Right hindlimb (tissue), 1 donor: ENCODE data around the gene ICA1.
"Not testable (repeated sequence)": the region's sequence is repeated elsewhere in the genome, so short reads cannot be mapped to it uniquely, and the experiment has no call there.

Experiments
- DNase-seq: peaks from one replicate; pipeline ENCODE4 v3.0.0-alpha.2; 2018

Gene ICA1

DNA sequence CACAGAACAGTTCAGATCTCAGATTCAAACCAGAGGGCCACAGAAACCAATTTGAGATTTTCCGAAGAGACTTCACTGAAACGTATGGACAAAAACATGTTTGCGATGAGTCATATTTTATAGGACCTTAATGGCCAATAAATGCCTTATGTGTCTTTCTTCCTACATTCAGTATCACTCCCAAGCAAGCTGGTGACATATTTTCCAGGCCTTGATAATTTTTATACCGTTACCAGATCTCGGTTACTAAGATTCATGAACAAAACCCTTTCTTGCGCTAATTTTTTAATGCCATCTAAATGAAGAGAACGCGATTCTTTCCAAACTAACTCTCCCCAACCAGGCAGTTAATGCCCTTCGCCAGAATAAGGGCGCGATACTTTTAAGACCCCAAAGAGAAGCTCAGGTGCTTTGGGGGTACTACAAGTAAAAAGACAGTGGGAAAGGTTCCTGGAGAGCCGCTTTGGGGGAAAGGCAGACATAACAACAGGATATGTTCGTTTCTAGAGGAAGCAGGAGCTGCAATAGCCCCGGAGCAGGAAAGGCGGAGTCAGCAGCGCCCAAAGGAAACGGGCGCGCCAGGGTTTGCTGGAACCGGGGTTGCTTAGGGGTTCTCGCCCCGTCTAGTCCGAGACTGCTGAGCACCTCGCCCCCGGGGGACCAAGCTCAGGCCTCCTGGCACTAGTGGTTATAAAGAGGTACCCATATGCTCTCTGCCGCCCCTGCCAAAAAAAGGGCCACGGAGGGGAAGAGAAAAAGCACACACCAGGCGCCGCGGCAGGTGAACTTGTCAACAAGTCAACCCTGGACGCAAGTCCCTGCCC is 884 bp downstream of the ICA1 start:
- peak; percentile 48 for DNase-seq

DNA sequence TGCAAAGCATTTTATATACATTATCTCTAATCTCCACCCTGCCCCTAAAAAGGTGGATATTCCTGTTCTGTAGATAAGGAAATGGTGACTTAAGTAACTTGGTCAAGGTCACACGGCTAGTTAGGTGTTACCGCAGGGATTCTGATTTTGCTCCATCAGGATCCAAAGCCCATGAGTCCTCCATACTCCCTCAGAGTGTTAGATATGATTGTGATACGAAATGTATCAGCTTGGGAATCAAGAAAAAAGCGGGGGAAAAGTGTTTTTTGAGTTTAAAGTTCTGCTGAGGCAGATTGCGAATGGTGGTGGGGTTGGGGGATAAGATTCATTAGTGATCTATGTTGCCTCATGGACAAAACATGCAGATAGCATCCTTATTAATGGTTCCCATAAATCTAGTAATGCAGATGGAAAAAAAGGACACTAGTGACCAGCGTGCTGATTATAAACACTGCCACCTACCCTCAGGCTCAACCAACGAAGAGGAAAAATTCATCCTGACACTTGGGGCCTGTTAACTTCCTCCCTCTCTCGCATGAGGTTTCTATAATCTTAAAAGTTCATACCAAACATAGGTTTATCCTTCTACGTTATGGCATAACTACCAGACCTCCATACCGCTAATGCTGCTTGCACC is 2.3 kb downstream of the ICA1 start:
- DNase-seq = no peak

DNA sequence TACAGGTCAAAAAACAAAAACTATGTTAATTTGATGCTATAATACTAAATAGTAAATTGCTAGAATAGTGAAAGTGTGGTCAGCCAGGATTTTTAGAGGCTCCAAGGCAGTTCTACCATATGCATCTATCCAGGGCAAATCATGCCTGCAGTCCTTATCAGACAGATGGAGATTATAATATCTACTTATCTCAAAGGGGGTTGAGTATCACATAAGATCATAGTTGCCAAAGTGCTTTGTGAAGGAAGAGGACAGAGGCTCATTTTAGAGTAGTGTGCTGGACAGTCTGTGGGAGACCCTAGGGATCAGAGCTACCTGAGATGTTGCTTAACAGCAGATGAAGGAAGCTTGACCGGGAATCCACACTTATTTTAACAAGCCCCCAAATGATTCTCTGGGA is 3.2 kb downstream of the ICA1 start:
- no peak for DNase-seq

DNA sequence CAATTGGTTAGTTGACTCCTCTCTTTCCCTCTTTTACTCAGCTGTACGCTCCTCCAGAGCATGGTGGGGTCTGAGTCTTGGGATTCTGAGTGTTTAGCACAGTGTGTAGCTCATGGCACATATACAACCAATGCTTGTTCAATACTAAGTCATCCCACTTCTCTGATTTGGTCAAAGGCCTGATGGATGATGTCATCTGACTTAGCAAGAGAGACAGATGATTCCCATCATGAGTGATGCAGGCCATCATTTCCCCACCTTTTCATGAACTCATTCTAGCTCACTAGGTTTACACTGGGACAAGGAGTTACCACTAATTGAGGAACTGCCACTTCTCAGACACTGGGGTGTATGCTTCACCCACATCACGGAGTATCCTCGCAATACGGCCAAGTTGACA is 3.8 kb downstream of the ICA1 start:
- no peak for DNase-seq

DNA sequence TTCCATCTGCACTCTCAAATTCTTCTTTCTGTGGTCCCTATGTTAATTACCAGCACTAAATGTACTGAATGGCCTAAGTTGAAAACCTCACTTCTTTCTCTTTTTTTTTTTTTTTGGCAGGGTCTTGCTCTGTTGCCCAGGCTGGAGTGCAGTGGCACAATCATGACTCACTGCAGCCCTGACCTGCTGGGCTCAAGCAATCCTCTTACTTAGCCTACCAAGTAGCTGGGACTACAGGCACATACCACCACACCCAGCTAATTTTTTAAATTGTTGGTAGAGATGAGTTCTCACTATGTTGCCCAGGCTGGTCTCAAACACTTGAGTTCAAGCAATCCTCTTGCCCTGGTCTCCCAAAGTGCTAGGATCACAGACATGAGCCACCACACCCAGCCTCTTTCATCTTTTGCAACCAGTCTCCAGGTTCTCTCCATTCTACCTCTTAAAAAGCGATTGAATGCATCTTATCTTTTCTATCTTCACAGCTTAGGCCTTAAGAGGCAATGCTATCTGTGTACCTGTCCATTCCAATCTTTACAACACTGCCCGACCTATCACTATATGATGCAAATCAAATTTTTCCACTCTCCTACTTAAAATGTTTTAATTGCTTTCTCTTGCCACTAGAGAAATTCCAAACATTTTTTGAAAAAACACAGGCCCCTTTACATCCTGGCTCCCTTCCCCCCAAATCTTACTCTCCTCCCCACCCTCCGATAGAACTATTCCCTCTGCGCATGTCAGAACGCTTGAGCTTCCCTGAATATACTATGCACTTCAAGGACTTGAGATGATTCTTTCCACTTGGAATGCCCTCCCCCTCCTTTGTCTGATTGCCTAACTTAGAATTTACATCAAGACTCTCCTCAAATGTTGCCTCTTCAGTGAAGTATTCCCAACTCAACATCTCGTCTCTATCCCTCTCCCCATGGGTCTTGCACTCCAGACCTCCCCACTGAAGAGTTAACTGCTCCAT is 6.0 kb downstream of the ICA1 start:
- DNase-seq = no peak

DNA sequence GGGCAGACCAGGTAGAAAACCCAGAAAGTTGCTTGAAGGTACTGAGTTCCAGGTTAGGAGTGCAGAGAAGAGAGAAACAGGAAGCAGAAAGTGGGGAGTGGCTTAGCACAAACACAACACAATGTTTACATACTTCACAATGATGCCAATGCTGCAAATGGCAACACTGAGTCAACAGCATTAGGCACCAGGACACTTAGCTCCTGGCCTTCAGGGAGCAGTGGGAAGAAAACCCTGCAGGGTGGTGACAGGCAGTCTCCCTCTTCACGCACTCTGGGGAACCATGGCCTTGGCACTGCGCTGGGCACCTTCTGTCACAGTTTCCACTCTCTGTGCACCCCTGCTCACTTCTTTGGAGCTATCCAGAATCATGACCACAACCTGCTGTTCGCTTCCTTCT is 7.3 kb downstream of the ICA1 start:
- DNase-seq = no peak

DNA sequence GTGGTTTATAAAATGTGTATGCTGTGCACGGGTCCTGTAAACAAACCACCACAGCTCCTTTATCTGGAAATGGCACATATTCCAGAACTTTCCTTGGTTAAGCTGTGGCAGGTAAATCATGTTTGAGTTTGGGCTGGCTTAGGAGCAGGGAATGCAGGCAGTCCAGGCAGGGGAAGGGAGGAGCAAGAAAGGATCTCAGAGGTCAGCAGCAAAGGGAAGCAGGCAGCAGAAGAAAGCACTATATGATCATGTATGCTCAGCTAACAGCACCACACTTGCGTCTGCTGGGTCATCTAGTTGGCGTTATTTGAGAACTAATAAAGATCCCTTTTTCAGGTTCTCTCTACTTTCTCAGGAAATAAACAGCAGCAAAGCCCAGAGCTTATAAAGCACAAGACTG is 7.8 kb downstream of the ICA1 start:
- no peak for DNase-seq

DNA sequence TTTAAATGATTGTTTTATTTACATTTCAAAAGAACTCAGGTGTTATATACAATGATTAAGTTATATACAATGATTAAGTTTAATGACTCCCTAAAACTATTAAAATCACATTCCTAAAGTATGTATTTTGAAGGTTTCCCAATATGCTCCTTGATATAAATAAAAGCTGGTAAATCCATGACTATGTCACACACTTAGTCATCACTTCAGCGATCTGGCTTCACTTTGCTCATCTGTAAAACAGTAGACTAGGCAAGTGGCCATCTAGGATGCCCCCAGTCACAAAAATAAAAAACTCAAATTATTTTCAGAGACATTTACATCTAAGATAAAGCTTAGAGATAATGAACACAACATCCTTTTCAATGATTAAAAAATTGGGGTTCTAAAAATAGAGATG is 10.8 kb downstream of the ICA1 start:
- no peak for DNase-seq

DNA sequence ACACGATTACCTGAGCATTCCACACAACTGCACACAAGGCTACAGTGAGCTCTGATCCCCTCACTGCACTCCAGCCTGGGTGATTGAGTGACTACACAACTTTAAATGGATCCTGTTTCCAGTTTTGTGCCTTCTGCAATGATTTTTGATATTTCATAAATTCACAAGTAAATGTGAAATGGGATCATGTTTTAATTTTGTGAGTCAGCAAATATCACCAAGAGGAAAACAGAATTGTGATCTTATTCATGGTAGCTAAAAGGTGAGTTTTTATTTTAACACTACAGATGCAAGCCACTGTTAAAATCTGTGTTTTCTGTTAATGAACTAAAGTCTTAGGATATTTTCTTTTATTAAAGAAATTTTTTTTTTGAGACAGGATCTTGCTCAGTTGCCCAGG is 11.4 kb downstream of the ICA1 start:
- DNase-seq = no peak

DNA sequence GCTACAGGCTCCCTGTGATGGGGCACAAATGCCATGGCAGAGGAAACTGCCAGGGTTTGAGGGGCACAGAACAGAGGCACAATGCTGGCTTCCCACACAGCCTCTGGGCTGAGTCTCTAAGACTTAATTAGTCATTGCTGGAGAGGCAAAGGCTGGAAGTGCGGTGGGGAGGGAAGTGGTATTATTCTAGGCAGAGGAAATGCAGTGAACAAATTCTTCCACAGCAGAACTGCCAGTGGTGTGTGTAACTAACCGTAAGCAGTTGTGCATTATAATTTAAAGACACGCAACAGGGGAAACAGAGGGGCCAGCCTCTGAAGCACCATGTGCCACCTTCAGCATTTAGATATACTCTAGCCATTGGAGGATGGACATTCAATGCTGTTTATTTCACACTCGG is 12.8 kb downstream of the ICA1 start:
- DNase-seq = no peak

DNA sequence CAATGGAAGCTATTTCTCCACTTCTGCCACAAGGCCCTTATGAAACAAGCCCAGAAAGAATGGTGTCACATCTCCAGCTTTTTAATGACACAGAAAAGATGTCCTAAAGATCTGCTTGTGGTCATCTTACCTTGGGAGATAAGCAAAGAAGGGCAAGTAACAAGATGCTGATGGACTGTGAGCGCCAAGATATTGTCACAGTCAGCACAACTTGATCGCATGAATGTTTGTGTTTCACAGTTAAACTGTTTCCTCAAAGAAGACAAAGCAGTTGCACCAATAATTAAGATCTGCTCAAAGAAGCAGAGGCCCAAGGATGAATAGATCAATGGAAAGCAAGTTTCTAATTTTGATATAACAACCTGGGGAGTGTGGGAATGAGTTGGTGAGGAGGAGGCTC is 15.9 kb downstream of the ICA1 start:
- DNase-seq = no peak

DNA sequence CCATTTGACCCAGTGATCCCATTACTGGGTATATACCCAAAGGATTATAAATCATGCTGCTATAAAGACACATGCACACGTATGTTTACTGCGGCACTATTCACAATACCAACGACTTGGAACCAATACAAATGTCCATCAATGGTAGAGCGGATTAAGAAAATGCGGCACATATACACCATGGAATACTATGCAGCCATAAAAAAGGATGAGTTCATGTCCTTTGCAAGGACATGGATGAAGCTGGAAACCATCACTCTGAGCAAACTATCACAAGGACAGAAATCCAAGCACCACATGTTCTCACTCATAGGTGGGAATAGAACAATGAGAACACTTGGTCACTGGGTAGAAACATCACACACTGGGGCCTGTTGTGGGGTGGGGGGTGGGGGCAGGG is 16.9 kb downstream of the ICA1 start:
- DNase-seq = not testable (repeated sequence)

DNA sequence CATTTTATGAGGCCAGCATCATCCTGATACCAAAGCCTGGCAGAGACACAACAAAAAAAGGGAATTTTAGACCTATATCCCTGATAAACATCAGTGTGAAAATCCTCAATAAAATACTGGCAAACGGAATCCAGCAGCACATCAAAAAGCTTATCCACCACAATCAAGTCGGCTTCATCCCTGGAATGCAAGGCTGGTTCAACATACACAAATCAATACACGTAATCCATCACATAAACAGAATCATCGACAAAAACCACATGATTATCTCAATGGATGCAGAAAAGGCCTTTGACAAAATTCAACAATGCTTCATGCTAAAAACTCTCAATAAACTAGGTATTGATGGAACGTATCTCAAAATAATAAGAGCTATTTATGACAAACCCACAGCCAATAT is 18.9 kb downstream of the ICA1 start:
- not testable (repeated sequence) for DNase-seq

DNA sequence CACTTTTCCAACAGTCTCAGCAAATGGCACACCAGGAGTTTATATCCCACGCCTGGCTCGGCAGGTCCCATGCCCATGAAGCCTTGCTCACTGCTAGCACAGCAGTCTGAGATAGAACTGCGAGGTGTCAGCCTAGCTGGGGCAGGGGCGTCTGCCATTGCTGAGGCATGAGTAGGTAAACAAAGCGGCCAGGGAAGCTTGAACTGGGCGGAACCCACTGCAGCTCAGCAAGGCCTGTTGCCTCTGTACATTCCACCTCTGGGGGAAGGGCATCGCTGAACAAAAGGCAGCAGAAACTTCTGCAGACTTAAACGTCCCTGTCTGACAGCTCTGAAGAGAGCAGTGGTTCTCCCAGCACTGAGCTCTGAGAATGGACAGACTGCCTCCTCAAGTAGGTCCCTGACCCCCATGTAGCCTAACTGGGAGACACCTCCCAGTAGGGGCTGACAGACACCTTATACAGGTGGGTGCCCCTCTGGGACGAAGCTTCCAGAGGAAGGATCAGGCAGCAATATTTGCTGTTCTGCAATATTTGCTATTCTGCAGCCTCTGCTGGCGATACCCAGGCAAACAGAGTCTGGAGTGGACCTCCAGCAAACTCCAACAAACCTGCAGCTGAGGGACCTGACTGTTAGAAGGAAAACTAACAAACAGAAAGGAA is 22.1 kb downstream of the ICA1 start:
- not testable (repeated sequence) for DNase-seq

DNA sequence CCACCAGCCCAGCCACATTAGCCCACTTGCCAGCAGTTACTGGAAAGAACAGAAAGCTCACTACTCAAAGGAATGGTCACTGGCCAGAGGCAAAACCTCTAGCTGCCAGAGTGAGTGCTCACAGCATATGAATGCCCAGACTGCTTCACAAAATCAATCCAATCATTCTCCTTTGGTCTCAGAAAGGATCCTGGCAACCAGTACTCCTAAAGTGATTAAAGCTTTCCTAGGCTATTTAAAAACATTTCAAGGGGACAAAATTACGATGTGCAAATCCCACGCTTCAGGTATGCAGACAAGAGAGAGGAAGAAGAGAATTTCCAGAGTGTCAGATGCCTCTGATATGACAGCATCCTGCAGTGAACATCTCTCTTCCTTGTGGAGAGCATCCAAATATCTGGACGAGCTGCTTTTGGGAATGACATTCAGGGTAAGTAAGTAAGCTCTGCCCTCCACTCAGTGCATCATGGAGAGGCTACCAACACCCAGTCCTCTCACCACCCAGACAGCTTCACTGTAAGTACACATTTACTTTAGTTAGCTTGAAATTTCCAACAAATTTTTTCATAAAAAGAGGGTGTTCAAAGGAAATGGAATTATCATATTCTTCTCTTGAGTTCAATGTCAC is 25.1 kb downstream of the ICA1 start:
- DNase-seq = no peak

DNA sequence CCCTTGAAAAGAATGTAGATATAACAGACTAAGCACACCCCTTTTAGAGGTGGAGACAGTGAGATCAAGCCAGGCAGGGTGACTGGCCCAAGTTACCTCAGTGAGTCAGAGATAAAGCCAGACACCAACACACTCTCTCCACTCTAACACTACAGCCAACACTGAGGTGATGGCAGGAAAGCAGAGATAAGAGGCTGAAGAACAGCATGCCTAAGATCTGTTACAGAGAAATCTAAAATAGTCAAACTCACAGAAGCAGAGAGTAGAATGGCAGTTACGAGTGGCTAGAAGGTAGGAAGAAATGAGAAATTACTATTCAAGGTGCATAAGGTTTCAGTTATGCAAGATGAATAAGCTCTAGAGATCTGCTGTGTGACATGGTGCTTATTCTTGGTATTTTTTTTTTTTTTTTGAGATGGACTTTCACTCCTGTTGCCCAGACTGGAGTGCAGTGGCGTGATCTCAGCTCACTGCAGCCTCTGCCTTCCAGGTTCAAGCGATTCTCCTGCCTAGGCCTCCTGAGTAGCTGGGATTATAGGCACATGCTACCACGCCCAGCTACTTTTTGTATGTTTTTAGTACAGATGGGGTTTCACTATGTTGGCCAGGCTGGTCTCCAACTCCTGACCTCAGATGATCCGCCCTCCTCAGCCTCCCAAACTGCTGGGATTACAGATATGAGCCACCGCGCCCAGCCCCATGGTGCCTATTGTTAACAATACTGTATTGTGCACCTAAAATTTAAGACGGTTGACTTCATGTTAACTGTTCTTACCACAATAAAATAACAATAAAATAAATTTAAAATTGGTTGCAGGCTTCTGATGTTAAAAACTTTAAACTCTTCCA is 28.7 kb downstream of the ICA1 start:
- DNase-seq = no peak

DNA sequence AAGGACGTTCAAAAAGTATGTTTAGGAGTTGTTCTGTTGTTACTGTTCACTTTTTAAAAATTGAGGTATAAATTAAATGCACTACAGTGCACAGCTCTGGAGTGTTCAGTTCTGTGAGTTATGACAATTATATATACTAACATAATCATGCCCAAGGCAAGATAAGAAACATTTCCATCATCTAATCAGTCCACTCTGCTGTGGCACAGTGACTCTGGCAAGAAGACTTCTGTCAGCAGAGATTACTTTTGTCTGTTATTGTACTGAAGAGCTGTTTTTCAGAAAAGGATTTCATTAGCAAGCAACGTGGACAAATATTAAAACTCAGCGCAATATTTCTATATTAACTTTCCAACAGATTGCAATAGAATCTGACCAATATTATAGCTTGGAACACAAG is 32.0 kb downstream of the ICA1 start:
- no peak for DNase-seq

DNA sequence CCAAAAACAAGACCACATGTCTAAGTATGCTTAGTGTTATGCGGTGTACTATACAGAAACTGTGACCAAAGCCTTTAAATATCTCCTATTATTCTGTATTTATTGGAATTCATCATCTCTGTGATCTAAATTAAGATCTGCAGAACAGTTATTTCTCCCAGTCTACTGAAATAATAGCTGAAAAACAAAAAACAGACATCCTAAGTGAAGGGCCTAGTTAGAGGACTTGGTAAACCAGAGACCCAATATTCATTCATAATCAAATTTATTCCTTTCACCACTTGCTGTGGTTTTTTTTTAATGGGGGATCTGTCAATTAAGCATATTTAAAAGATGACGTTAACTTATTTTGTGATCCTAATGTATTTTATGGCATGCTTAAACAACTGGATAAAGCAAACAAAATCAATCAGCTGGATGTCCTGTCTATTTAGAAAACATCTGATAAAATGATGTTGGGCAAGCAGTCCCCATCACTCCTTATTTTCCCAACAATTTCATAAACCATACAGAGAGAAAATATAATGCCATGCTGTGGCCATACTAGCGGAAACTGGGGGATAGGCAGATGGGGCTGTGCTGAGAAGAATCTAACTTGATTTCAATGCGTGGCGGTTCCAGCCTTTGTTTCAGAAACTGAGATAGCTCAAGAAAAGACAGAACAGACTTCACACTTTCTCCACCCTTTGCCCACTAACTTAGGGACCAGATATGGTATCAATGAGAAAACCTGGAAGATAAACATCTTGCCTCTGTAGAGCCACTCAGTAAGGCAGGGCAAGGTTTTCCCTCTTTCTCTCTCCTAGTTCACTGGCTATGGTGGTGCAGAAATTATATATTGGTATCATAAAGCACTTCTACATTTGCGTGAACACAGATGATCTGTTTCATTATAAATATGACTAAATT is 32.9 kb downstream of the ICA1 start:
- no peak for DNase-seq

DNA sequence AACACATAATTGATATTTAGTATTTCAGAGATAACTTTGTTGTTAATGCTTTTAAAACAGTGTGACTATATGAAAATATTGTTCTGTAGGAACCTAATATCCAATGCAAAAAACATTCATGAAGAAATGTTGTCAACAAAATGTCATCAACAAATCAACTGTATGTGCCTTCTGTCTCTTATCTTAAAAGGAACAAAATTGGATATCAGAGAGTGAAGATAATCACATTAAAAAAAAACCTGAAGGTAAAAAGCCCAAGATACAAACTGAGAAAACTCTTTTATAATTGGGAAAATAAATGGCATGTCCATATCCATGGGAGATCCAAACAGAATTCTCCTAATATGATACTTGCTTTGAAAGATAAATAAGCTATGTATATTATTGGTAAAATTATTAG is 33.9 kb downstream of the ICA1 start:
- no peak for DNase-seq

DNA sequence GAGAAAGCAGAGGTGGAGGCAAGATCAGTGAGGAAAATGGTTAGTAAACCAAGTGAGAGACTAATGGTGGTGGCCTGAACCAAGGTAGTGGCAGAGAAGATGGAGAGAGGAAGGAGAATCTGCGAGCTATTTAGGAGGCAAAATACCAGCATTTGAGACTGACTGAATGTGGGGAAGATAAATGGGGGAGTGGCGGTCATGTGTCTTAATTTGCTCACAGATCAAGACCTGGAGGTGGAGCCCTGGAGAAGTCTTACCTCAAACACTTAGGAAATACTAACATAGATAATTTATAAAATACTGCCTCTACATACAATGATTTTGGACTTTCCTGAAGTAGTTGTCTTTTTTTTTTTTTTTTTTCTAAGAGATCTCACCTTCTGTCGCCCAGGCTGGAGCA is 34.7 kb downstream of the ICA1 start:
- no peak for DNase-seq
